GM19043 (cell line): ENCODE measurements around the gene MTMR2.

Experiments
- ATAC-seq: cut with Tn5 transposase; IDR thresholded peaks from one replicate; pipeline ENCODE4 v1.9.1; 2021; ENCODE audit warnings: low read depth; ENCODE audit not compliant: unreplicated experiment

The MTMR2 gene

GRCh38 chr11:95918720-95919119 is 5.2 kb downstream of the MTMR2 start:
- no peak for ATAC-seq

GRCh38 chr11:95918056-95918455 is 5.9 kb downstream of the MTMR2 start:
- no peak for ATAC-seq

GRCh38 chr11:95917193-95918036 is 6.5 kb downstream of the MTMR2 start:
- no peak for ATAC-seq

GRCh38 chr11:95916049-95916448 is 7.9 kb downstream of the MTMR2 start:
- ATAC-seq, result no peak

- no peak for ATAC-seq
These were observed 8.9 kb downstream of the MTMR2 start for GRCh38 chr11:95915051-95915450.

GRCh38 chr11:95913830-95914615 is 9.9 kb downstream of the MTMR2 start:
- ATAC-seq, result no peak

GRCh38 chr11:95912902-95913560 is 10.9 kb downstream of the MTMR2 start:
- no peak for ATAC-seq

- no peak for ATAC-seq
These were observed 12.5 kb downstream of the MTMR2 start for GRCh38 chr11:95911369-95911759.

GRCh38 chr11:95910638-95911368 is 13.1 kb downstream of the MTMR2 start:
- ATAC-seq, result no peak

- ATAC-seq, result no peak
These were observed 15.1 kb downstream of the MTMR2 start for GRCh38 chr11:95908826-95909225.

- no peak for ATAC-seq
These were observed 16.4 kb downstream of the MTMR2 start for GRCh38 chr11:95907476-95907875.

- ATAC-seq, result no peak
These were observed 19.8 kb downstream of the MTMR2 start for GRCh38 chr11:95904009-95904650.

GRCh38 chr11:95898782-95899181 is 25.1 kb downstream of the MTMR2 start:
- no peak for ATAC-seq

- ATAC-seq, result no peak
These were observed 26.2 kb downstream of the MTMR2 start for GRCh38 chr11:95897731-95898130.

GRCh38 chr11:95895815-95896214 is 28.1 kb downstream of the MTMR2 start:
- no peak for ATAC-seq

- ATAC-seq, result no peak
These were observed 30.9 kb downstream of the MTMR2 start for GRCh38 chr11:95892892-95893570.

GRCh38 chr11:95892492-95892891 is 31.4 kb downstream of the MTMR2 start:
- ATAC-seq, result no peak

GRCh38 chr11:95891423-95892170 is 32.3 kb downstream of the MTMR2 start:
- ATAC-seq, result peak; percentile 49

GRCh38 chr11:95888852-95889251 is 35.1 kb downstream of the MTMR2 start:
- ATAC-seq, result no peak
